Glomerular endothelial cell (primary cell): Measurements from ENCODE around the gene WTAP. TPM values are rescaled to one million over a fixed set of nuclear protein-coding genes. Genes with fewer than 3 reads are reported as not detected.
"Not testable (repeated sequence)": the region's sequence is repeated elsewhere in the genome, so short reads cannot be mapped to it uniquely, and the experiment has no call there.

ENCODE experiments used
- DNase-seq: peaks from one replicate; pipeline ENCODE4 v3.0.0-alpha.2; 2011; ENCODE audit warnings: low read depth, low spot score; ENCODE audit errors: extremely low read depth
- total RNA-seq: library from RNA; depleted of rRNA; stranded (reverse); fragments of >200 nt; gene quantifications from 2 replicates; pipeline ENCODE4 v1.2.3, GENCODE V29; 2015

WTAP gene
- total RNA-seq, 1 donor from 2014 or later = 78.2 TPM

DNA sequence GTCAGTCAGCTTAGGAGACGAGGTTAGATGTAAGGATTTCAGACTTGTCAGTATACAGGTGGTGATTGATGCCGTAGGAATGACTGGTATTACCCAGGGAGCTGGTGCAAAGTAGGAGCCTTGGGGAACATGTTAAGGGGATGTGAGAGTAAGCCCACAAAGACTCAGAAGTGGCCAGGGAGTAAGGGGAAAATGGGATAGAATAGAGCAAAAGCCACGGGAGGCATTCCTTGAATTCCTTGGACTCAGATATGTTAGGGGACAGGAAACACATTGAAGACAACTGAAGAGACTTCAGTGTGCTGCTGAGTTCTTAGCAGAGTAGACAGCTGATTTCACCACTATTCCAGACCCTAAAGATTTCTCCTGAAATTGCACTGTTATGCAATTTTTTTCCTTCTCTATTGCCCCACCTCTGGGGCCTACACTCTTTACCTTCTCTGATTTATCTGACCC, 33.3 kb downstream of the WTAP start:
- DNase-seq = peak; percentile 41

DNA sequence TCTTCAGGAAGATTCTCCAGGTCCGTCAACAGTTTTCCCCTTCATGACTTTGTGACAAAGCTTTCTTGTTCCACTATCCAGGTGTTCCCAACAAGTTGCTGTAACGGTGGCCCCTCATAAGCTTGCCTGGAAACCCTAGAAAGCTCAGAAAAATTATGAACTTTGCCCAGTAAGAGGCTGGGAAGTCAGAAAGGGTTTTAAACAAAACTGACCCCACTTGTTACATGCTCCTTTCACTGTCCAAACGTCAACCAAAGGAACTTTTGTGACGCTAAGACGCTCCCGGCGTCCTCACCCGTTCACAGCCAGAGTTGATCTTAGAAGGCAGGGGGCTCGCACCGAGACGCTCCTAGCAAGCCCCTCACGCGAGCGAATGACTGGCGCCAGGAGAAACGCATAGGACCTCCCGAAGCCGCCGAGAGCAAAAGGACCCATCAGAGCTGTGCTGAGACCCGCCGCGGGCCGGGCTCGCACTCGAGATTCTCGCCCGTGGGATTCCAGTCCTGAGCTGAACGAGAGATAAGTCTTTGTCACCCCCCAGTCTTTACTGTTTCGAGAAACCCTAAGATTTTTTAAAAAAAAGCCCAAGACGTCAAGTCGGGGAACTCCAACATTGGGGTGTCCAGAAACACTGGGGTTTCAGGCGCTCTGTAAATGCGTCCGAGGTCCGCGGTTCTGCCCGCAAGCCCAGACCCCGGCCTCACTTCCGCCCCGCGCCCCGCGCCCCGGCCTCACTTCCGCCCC, 34.0 kb downstream of the WTAP start:
- no peak for DNase-seq

DNA sequence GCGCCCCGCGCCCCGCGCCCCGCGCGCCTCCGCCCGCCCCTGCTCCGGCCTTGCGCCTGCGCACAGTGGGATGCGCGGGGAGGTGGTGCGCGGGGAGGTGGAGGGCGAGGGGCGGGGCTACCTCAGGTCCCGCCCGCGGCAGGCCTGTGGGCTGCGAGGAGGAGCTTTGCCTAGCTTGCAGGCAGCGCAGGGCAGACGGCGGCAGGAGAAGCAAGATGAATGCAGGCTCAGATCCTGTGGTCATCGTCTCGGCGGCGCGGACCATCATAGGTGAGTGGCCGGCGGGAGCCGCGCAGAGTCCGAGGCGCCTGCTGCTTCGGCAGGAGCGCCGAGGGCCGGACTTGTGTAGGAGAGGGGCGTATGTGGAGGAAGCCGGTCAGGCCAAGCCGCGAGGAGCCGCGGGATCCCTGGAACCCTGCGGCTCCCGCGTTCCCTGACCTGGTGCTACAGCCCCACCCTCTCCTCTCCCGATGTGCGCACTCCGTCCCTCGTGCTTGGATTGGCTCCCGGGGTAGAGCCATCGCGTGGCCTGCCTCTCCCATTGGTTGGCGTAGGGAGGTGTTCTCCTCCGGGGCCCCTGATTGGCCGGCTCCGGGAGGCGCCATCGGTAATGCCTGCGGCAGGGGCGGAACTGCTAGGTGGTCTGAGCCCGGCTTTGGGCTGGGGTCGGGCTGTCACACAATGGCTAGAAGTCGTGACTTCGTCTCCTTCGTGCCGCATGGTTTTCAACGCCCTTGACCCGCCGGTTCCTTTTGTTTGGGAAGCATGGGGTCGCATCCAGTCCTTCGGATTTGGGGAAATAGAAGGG, 34.8 kb downstream of the WTAP start, which contains the start of gene ACAT2:
ACAT2 (plus strand) TSS at position 173 of the 808 bp plus-strand sequence; CDS start at position 216, 43 bp downstream.
- peak; percentile 55 for DNase-seq

DNA sequence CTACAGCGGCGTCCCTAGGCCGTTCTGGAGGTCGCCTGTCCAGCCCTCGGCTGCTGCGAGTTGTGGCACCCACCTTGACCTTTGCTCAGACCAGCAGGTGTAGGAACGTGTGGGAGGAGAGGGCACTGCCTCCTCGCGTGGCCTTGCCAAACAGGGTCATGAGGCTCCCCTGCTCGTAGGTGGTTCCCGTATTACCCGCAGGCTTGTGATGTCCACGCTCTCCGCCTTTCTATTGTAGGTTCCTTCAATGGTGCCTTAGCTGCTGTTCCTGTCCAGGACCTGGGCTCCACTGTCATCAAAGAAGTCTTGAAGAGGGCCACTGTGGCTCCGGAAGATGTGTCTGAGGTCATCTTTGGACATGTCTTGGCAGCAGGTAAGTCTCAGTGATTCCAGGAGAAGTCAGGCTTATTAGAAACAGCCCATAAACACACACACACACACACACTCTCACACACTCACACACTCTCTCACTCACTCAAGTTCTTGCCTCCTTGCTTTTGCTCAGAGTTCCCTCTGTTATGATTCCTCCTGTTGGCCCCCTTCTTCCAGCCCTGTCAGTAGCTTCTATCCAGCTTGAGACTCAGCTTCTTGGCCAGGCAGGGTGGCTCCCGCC, 35.5 kb downstream of the WTAP start:
- DNase-seq = no peak

DNA sequence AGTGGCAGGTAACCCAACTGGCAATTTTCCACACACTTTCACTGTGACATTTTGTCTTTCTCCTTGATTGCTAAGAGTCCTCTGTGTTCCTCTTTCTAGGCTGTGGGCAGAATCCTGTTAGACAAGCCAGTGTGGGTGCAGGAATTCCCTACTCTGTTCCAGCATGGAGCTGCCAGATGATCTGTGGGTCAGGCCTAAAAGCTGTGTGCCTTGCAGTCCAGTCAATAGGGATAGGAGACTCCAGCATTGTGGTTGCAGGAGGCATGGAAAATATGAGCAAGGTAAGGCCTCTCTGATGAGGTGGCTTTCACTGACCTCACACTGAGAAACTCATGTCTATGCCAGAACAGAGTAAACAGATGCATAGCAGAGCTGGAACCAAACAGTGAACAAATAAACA, 39.6 kb downstream of the WTAP start:
- no peak for DNase-seq

DNA sequence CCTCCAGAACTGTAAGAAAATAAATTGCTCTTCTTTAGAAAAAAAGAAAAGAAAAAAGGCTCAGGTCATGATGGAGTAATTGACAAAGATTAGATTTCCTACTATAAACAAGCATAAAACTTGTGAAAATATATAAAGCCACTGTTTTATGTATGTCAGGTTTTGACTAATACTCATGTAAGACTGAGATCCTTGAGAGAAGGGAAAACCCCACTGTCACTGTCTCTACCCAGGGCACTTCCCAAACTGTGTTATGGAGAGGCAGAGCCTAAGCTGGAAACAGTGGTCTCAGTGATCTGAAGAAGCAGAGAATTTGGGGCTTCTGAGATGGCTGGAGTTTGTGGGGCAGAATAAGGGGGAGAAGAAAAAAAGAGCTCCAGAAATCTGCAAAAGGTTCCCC, 42.2 kb downstream of the WTAP start:
- DNase-seq = no peak

DNA sequence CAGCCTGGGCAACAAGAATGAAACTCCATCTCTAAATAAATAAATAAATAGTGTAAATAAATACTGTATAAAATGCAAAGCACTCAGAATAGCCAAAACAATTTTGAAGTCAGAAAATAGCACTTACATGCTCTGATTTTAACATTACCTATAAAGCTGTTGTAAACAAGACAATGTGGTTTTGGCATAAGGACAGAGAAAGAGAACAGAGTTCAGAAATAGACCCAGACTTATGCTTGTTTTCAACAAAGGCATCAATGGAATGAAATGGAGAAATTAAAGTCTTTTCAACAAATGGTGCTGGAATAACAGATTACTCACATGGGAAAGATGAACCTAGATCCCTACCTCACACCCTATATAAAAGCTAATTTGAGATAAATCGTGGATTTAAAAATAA, 44.9 kb downstream of the WTAP start:
- no peak for DNase-seq

DNA sequence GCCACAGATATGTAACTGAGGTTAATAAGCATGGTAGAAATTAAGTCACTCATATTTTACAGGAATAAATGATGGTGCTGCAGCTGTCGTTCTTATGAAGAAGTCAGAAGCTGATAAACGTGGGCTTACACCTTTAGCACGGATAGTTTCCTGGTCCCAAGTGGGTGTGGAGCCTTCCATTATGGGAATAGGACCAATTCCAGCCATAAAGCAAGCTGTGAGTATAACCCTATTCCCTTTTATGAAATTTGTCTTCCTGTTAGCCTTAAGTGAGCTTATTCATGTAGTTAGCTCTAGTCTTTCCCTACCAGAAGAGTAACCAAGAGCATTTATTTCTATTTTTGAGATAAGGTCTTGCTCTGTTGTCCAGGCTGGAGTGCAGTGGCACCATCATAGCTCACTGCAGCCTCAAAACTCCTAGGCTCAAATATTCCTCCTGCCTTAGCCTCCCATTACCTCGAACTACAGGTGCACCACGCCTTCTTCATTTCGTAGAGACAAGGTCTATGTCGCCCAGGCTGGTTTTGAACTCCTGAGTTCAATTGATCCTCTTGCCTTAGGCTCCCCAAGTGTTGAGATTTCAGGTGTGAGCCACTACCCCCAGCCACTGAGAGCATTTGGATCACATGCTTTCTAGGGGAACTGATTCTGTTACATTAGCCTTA, 50.1 kb downstream of the WTAP start:
- DNase-seq = no peak

DNA sequence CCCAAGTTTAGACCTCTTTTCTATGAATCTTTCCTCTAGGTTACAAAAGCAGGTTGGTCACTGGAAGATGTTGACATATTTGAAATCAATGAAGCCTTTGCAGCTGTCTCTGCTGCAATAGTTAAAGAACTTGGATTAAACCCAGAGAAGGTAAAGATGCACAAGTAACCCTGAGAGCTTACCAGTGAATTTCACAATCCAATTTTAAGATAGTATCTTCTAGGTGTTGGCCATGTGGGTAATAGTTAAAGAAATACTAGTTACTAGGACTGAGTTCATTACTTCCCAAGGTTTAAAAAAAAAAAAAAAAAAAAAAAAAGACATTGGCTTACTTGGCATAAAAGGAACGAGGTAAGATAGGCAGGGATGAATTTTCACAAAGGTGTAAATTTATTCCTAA, 50.8 kb downstream of the WTAP start:
- DNase-seq = no peak

DNA sequence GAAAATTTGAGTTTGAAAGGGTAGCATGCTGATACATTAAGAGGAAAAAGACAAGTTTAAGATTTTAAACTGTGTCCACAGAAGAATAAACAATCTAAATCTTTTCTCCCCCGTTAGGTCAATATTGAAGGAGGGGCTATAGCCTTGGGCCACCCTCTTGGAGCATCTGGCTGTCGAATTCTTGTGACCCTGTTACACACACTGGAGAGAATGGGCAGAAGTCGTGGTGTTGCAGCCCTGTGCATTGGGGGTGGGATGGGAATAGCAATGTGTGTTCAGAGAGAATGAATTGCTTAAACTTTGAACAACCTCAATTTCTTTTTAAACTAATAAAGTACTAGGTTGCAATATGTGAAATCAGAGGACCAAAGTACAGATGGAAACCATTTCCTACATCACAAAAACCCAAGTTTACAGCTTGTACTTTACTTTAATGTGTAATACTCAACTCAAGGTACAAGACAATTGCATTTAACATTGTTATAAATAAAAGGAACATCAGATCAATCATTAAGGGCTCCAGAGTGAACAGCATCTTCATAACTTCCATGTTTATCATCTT, 51.3 kb downstream of the WTAP start:
- DNase-seq = no peak

DNA sequence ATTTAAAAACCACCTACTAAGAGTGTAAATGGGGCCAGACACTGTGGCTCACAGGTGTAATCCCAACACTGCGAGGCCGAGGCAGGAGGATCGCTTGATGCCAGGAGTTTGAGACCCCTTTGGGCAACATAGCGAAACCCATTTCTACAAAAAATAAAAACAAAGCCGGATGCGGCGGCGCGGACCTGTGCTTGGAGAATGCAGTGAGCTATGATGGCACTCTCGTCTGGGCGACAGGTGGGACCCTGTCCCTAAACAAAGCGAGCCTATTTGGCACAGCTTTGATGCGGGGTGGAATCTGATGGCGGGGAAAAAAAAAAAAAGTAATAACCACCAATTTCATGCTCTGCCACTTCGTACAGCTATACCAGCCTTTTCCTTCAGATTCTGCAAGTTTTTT, 61.0 kb downstream of the WTAP start:
- DNase-seq = no peak

DNA sequence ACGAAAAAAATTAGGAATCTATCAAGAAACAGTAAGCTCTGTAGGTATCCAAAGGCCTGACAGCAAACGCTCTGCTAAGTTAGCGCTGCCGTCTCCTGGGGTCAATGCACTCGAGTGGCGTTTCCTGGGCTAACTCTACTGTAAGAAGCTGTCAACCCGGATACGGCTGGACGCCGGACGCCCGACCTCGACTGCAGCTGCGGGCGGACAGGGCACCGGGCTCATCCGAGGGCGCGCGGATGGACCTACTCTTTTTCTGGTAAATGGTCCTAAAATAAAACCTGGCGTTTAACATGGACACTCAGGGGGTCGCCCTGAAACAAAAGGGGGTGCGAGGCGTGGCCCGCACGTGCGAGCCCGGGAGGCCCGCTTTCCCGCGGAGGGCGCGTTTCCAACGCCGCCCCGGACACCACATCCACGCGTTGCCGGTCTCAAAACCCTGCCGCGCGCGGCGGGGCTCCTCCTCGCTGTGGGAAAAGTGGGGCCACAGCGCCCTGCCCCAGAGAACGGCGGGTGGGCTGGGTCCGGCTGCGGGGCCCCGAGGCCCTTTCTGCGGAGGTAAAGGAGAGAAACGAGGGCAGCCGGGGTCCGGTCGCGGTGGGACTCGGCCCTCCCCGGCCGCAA, 61.6 kb downstream of the WTAP start:
- DNase-seq = no peak

DNA sequence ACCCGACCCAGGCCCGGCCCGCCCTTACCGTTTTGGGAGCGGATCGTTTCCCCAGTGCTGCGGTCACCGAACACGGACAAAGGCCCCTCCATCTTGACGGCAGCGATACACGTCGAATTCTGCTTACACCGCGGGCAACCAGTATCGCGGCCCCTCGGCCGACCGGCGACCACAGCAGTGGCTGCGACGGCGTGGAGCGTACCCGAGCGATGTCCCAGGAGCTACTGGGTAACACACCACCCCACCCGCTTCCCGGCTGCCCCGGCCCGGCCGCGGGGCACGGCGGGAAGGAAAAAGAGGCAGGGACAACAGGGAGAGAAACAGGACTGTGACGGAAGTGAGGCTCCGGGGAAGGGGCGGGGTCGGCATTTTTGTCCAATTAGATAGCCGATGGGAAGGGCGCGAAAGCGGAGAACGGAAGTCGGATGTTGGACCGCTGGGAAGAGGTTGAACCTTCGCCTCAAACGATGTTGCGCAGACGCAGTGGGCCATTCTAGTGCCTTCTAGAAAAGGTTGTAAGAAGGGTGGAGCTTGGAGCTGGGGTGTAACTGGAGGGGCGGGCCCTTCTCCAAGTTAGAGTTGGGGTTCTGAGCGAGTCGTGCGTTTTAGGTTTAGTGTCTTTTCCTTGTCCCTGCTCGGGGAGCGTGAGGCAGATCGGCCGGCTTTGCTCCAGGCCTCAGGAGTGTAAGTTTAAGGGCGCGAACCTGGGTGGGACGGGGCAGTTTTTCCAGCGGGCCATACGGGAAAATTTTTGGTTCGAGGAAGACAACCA, 62.3 kb downstream of the WTAP start, which contains the start of gene TCP1:
TCP1 (minus strand) TSS at position 226 of the 772 bp plus-strand sequence; CDS start at position 92, 134 bp downstream.
- peak; percentile 99 for DNase-seq

DNA sequence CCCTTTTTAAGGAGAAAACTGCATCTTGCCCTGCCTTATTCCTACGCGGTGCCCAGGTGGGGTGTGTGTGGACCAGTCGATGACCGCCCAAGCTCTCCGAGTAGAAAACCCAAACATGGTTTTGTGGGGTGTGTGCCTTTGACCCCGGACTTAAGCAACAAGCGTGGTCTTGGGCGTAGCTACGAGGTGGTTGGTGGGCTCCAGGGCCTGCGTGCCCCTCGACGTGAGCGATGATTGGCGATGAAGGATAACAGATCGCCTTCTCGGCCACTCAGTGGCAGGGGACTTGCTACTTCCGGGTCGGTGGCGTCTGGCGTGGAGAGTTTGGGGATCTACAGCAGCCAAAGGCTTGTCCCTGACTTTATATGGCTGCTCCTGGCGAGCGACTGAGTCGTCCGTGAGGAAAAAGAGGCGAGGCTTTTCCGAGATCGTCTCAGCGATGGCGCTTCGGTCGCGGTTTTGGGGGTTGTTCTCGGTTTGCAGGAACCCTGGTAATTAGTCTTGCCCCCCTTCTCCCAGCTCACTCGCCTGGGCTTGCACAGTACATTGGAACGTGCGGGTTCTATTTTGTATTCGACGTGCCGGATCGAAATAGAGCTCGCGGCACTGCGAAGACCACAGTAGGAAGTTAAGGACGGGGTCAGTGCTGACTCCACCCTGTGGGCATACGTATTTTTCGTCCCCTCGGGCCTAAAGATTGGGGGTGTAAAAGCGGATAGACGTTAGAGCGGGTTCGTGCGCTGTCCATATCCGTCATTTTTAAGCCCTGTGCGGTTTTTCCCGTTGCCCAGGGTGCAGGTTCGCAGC, 63.0 kb downstream of the WTAP start, which contains the start of gene MRPL18:
MRPL18 (plus strand) TSS at position 319 of the 807 bp plus-strand sequence; CDS start at position 440, 121 bp downstream.
- DNase-seq = peak; percentile 90

DNA sequence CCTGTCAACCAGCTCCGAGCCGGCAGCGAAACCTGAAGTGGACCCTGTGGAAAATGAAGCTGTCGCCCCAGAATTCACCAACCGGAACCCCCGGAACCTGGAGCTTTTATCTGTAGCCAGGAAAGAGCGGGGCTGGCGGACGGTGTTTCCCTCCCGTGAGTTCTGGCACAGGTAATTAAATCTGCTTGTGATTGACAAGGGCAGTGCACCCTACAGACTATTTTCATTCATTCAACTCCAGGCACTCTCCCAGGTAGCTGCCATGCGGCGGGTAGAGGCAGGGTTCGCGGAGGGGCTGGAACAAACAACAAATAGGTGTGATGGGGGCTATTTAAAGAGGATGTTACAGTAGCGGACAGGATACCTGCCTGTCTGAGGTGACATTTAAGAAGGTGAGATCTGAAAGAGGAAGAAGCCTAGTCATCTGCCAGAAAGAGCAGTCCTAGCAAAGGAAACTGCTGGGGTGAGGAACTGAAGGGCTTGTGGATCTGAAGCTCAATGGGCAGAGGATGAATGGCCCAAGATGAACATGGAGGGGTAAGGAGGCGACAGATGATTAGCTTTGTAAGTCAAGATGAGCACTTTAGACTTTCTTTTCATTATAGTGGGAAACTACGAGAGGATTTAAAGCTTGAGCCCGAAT, 63.8 kb downstream of the WTAP start:
- DNase-seq = no peak

DNA sequence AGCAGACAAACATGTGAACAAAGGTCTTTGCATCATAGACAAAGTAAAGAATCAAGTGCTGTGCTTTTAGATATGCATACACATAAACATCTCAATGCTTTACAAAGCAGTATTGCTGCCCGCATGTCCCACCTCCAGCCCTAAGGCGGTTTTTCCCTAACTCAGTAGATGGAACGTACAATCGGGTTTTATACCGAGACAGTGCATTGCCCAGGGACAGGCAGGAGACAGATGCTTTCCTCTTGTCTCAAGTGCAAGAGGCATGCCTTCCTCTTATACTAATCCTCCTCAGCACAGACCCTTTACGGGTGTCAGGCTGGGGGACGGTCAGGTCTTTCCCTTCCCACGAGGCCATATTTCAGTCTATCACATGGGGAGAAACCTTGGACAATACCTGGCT, 67.7 kb downstream of the WTAP start:
- not testable (repeated sequence) for DNase-seq

DNA sequence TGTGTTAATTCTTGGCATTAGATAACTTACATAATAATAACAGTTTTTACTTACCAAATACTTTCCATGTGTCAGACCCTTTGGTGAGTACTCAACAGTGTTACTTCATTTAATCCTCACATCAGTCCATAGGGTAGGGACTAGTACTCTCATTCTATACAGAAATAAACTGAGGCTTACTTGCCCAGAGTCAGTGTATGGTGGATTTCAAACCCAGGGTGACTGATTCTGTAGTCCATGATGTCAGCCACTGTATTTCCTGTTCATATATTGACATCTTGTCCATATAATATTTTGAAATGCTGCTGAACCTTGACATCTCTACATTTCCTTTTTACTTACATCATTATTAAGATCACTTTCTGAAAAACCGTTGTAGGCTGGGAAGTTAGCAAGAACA, 70.2 kb downstream of the WTAP start:
- no peak for DNase-seq
